ENCODE measurements around the gene STPG2. TPM values are rescaled to one million over a fixed set of nuclear protein-coding genes. Genes with fewer than 3 reads are reported as not detected.
"Not testable (repeated sequence)": the region's sequence is repeated elsewhere in the genome, so short reads cannot be mapped to it uniquely, and the experiment has no call there.

STPG2 gene
- total and polyA plus RNA-seq, 3 experiments from 2014 or later = not detected

DNA sequence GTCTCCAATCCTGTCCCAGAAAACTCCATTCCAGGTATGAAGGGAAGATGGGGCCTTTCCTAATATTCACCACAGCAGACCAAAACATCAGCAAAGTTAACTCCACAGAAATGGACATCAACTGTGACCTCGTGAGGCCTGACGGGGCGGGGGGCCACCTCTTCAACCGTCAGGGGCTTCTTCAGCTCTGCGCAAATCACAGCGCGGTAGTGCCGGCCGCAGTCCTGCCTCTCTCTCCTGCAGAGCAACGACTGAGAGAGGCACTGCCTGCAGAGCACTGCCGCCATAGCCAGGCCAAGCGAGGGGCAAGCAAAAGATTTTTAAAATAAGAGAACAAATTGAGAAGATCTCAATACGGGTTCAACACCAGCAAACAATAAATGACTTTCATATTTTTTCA, 226.2 kb downstream of the STPG2 start:
- no peaks in the 10 kb centered on the region for H3K36me3 ChIP-seq (ENCODE audit: insufficient read depth, low read length)
- no peak overlapping the region for H3K27ac ChIP-seq (ENCODE audit: low read depth, low read length)
- no peak overlapping the region for H3K27ac Mint-ChIP-seq
- H3K36me3 Mint-ChIP-seq = no peaks in the 10 kb centered on the region
- peaks cover 0 to 11% (median 5%) of the 10 kb centered on the region in 5 donors for H3K9me3 Mint-ChIP-seq
- no peaks in the 10 kb centered on the region for H3K9me3 ChIP-seq (ENCODE audit: low read length)
- ChIA-PET POLR2A (no interaction called here), CTCF (no interaction called here)
- H3K4me1 Mint-ChIP-seq = no peaks in the 10 kb centered on the region
- no peak overlapping the region for H3K4me3 ChIP-seq (ENCODE audit: low read length)
- peaks cover 0 to 1% of the 10 kb centered on the region in 2 donors for H3K27me3 Mint-ChIP-seq
- no peaks in the 10 kb centered on the region for H3K4me1 ChIP-seq (ENCODE audit: insufficient read depth, low read length)
- DNase-seq = no peak
- no peaks in the 10 kb centered on the region for H3K27me3 ChIP-seq (ENCODE audit: insufficient read depth, low read length, poor library complexity, severe bottlenecking)
- no peak overlapping the region for H3K4me3 Mint-ChIP-seq

- POLR2A ChIA-PET = no interaction called here
- Mint-ChIP-seq H3K4me1 (no peaks in the 10 kb centered on the region), H3K4me3 (no peak overlapping the region), H3K36me3 (no peaks in the 10 kb centered on the region), H3K9me3 (peaks cover 0 to 6% (median 3%) of the 10 kb centered on the region in 5 donors), H3K27me3 (no peaks in the 10 kb centered on the region), H3K27ac (no peak overlapping the region)
- Histone ChIP-seq H3K36me3 (ENCODE audit: insufficient read depth, low read length) (no peaks in the 10 kb centered on the region), H3K27me3 (ENCODE audit: insufficient read depth, low read length, poor library complexity, severe bottlenecking) (no peaks in the 10 kb centered on the region), H3K9me3 (ENCODE audit: low read length) (no peaks in the 10 kb centered on the region), H3K27ac (ENCODE audit: low read depth, low read length) (no peak overlapping the region), H3K4me1 (ENCODE audit: insufficient read depth, low read length) (no peaks in the 10 kb centered on the region), H3K4me3 (ENCODE audit: low read length) (no peak overlapping the region)
- no peak for DNase-seq
- CTCF ChIA-PET = no interaction called here
Measured at GRCh38 chr4:97912156-97912555, 231.1 kb downstream of the STPG2 start.

DNA sequence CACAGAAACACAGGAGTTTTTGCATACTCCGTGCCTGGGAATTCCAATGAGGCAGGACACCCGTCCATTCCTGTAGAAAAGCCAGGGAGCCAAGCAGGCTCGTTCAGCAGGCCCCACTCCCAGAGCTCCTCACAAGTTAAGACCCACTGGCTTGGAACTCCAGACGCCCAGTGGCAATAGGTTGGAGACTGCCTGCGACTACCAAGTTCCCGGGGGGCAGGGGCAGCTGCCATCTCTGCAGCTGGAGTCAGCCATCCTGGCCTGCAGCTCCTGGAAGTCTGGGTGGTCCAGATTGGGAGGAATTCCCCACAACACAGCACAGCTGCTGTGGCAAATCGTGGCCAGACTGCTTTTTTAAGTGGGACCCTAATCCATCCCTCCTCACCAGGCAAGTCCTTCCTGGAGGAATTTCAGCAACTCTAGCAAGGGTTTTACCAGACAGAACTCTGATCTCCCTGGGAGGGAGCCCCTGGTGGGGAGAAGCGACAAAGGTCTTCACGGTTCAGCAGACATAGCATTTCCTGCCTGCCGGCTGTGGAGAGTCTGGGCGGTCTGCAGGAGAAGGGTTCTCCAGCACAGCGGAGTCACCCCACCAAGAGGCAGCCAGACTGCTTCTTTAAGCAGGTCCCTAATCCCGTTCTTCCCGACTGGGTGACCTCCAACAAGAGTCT, 231.9 kb downstream of the STPG2 start:
- peaks cover 0 to 5% (median 3%) of the 10 kb centered on the region in 5 donors for H3K9me3 Mint-ChIP-seq
- ChIA-PET POLR2A (no interaction called here), CTCF (no interaction called here)

DNA sequence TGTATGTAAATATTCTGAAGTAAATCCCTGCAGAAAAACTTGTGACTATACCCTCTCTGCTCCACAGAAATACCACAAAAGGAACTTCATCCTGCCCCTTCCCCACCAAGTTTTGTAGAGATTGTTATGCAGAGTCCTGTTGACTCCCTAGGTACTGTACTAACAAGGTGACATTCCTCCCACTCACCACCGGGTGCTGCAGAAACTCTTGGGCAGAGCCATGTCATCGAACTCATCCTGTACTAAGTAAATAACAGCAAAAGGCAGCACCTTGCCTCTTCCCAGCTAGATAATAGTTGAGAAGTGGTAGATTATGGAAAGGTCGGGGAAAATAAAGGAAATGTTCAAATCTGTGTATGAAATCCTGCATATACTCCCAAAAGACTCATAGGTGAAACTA, 233.3 kb downstream of the STPG2 start:
- Mint-ChIP-seq H3K36me3 (no peaks in the 10 kb centered on the region), H3K4me1 (no peaks in the 10 kb centered on the region), H3K9me3 (peaks cover 3 to 7% (median 3%) of the 10 kb centered on the region in 5 donors), H3K27ac (no peak overlapping the region), H3K4me3 (no peak overlapping the region), H3K27me3 (no peaks in the 10 kb centered on the region)
- H3K4me3 ChIP-seq (ENCODE audit: low read length) = no peak overlapping the region
- DNase-seq = no peak
- H3K27ac ChIP-seq (ENCODE audit: low read depth, low read length) = no peak overlapping the region
- H3K4me1 ChIP-seq (ENCODE audit: insufficient read depth, low read length) = no peaks in the 10 kb centered on the region
- no peaks in the 10 kb centered on the region for H3K36me3 ChIP-seq (ENCODE audit: insufficient read depth, low read length)
- CTCF ChIA-PET = no interaction called here
- H3K9me3 ChIP-seq (ENCODE audit: low read length) = no peaks in the 10 kb centered on the region
- H3K27me3 ChIP-seq (ENCODE audit: insufficient read depth, low read length, poor library complexity, severe bottlenecking) = no peaks in the 10 kb centered on the region
- POLR2A ChIA-PET = no interaction called here

More for the DNA sequence above, 231.9 kb downstream of the STPG2 start:
- H3K36me3 ChIP-seq (ENCODE audit: insufficient read depth, low read length) = no peaks in the 10 kb centered on the region
- H3K4me3 ChIP-seq (ENCODE audit: low read length) = no peak overlapping the region
- no peaks in the 10 kb centered on the region for H3K27me3 Mint-ChIP-seq
- H3K27me3 ChIP-seq (ENCODE audit: insufficient read depth, low read length, poor library complexity, severe bottlenecking) = no peaks in the 10 kb centered on the region
- H3K4me1 Mint-ChIP-seq = no peaks in the 10 kb centered on the region
- no peak for DNase-seq
- no peaks in the 10 kb centered on the region for H3K4me1 ChIP-seq (ENCODE audit: insufficient read depth, low read length)
- H3K4me3 Mint-ChIP-seq = no peak overlapping the region
- H3K27ac ChIP-seq (ENCODE audit: low read depth, low read length) = no peak overlapping the region
- H3K9me3 ChIP-seq (ENCODE audit: low read length) = no peaks in the 10 kb centered on the region
- no peak overlapping the region for H3K27ac Mint-ChIP-seq
- H3K36me3 Mint-ChIP-seq = no peaks in the 10 kb centered on the region

DNA sequence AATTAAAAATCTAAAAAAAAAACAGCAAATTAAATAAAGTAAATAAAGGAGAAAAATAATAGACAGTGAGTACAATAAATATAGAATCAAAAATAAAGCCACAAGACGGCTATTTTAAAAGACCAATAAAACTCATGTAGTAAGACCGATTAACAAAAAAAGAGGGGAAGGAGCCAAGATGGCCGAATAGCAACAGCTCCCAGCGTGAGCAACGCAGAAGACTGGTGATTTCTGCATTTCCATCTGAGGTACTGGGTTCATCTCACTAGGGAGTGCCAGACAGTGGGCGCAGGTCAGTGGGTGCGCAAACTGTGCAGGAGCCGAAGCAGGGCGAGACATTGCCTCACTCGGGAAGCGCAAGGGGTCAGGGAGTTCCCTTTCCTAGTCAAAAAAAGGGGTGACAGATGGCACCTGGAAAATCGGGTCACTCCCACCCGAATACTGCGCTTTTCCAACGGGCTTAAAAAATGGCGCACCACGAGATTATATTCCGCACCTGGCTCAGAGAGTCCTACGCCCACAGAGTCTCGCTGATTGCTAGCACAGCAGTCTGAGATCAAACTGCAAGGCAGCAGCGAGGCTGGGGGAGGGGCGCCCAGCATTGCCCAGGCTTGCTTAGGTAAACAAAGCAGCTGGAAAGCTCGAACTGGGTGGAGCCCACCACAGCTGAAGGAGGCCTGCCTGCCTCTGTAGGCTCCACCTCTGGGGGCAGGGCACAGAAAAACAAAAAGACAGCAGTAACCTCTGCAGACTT, 239.7 kb downstream of the STPG2 start:
- H3K4me1 ChIP-seq (ENCODE audit: insufficient read depth, low read length); H3K36me3 Mint-ChIP-seq; H3K4me3 Mint-ChIP-seq; H3K4me1 Mint-ChIP-seq; CTCF ChIA-PET; H3K27ac Mint-ChIP-seq; H3K27me3 ChIP-seq (ENCODE audit: insufficient read depth, low read length, poor library complexity, severe bottlenecking); H3K36me3 ChIP-seq (ENCODE audit: insufficient read depth, low read length); H3K9me3 ChIP-seq (ENCODE audit: low read length); H3K27me3 Mint-ChIP-seq; H3K4me3 ChIP-seq (ENCODE audit: low read length); H3K27ac ChIP-seq (ENCODE audit: low read depth, low read length); POLR2A ChIA-PET; DNase-seq: not testable (repeated sequence)
- H3K9me3 Mint-ChIP-seq = peaks cover 0 to 13% (median 6%) of the 10 kb centered on the region in 5 donors

DNA sequence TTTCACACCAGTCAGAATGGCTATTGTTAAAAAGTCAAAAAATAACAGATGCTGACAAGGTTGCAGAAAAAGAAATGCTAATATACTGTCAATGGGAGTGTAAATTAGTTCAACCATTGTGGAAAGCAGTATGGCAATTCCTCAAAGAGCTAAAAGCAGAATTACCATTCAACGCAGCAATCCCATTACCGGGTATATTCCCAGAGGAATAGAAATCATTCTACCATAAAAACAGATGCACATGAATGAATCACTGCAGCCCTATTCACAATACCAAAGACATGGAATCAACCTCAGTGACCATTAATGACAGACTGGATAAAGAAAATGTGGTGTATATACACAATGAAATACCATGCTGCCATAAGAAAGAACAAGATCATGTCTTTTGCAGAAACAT, 243.0 kb downstream of the STPG2 start:
- POLR2A ChIA-PET = no interaction called here
- Histone ChIP-seq H3K27ac (ENCODE audit: low read depth, low read length) (no peak overlapping the region), H3K4me1 (ENCODE audit: insufficient read depth, low read length) (no peaks in the 10 kb centered on the region), H3K36me3 (ENCODE audit: insufficient read depth, low read length) (no peaks in the 10 kb centered on the region), H3K4me3 (ENCODE audit: low read length) (no peak overlapping the region), H3K9me3 (ENCODE audit: low read length) (no peaks in the 10 kb centered on the region), H3K27me3 (ENCODE audit: insufficient read depth, low read length, poor library complexity, severe bottlenecking) (no peaks in the 10 kb centered on the region)
- Mint-ChIP-seq H3K27me3 (no peaks in the 10 kb centered on the region), H3K27ac (no peak overlapping the region), H3K4me1 (no peaks in the 10 kb centered on the region), H3K36me3 (no peaks in the 10 kb centered on the region), H3K4me3 (no peak overlapping the region), H3K9me3 (peaks cover 0 to 8% (median 5%) of the 10 kb centered on the region in 5 donors)
- CTCF ChIA-PET = no interaction called here
- DNase-seq = no peak

DNA sequence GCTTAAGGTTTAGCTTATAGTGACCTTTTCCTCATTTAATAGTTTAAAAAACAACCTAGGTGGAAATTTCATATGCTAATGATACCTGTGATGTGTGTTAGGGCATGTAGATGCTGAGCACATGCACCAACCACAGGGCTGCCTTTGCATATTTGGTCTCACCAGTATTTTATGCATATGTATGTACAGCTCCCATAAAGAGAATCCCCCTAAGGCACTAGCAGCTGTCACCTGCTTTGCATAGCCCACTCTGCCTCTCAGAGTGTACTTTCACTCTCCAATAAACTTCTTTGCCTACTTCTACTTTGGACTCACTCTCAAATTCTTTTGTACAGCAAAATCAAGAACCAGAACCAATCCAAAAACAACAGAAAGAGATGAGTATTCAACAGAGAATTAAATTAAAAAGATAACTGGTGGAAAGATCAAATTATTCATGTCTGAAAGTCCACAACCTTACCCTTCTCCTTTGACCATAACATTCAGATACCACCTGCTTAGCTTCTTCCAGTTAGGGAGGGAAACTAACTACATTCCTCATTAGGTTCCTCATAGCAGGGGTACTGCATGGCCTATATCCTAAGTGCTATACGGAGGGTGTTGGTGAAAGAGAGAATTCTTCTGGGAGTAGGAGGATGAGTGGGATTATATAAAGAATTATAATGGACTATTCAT, 250.5 kb downstream of the STPG2 start:
- no peaks in the 10 kb centered on the region for H3K4me1 Mint-ChIP-seq
- peaks cover 0 to 9% (median 2%) of the 10 kb centered on the region in 5 donors for H3K9me3 Mint-ChIP-seq

GRCh38 chr4:97879942-97880341, 263.3 kb downstream of the STPG2 start:
- no peaks in the 10 kb centered on the region for H3K4me1 ChIP-seq (ENCODE audit: insufficient read depth, low read length)

More for the DNA sequence above, 250.5 kb downstream of the STPG2 start:
- ChIA-PET POLR2A (no interaction called here), CTCF (no interaction called here)
- no peaks in the 10 kb centered on the region for H3K36me3 ChIP-seq (ENCODE audit: insufficient read depth, low read length)
- H3K27ac ChIP-seq (ENCODE audit: low read depth, low read length) = no peak overlapping the region
- Mint-ChIP-seq H3K4me3 (no peak overlapping the region), H3K36me3 (no peaks in the 10 kb centered on the region), H3K27ac (no peak overlapping the region), H3K27me3 (no peaks in the 10 kb centered on the region)
- no peaks in the 10 kb centered on the region for H3K4me1 ChIP-seq (ENCODE audit: insufficient read depth, low read length)
- DNase-seq = no peak
- no peaks in the 10 kb centered on the region for H3K9me3 ChIP-seq (ENCODE audit: low read length)
- H3K27me3 ChIP-seq (ENCODE audit: insufficient read depth, low read length, poor library complexity, severe bottlenecking) = no peaks in the 10 kb centered on the region
- no peak overlapping the region for H3K4me3 ChIP-seq (ENCODE audit: low read length)

More at GRCh38 chr4:97879942-97880341, 263.3 kb downstream of the STPG2 start:
- Mint-ChIP-seq H3K36me3 (no peaks in the 10 kb centered on the region), H3K9me3 (peaks cover 4 to 20% (median 5%) of the 10 kb centered on the region in 5 donors), H3K27ac (no peak overlapping the region), H3K4me3 (no peak overlapping the region), H3K4me1 (no peaks in the 10 kb centered on the region), H3K27me3 (no peaks in the 10 kb centered on the region)
- Histone ChIP-seq H3K4me3 (ENCODE audit: low read length) (no peak overlapping the region), H3K27ac (ENCODE audit: low read depth, low read length) (no peak overlapping the region), H3K9me3 (ENCODE audit: low read length) (no peaks in the 10 kb centered on the region), H3K36me3 (ENCODE audit: insufficient read depth, low read length) (no peaks in the 10 kb centered on the region), H3K27me3 (ENCODE audit: insufficient read depth, low read length, poor library complexity, severe bottlenecking) (no peaks in the 10 kb centered on the region)
- ChIA-PET POLR2A (no interaction called here), CTCF (no interaction called here)
- DNase-seq = no peak

Data from CD8-positive, alpha-beta memory T cell (primary cell).